Panc1 (cell line): Measurements from ENCODE around the gene PRAMEF2. TPM values are rescaled to one million over a fixed set of nuclear protein-coding genes. Genes with fewer than 3 reads are reported as not detected.
"Not testable (repeated sequence)": the region's sequence is repeated elsewhere in the genome, so short reads cannot be mapped to it uniquely, and the experiment has no call there.

ENCODE experiments used
- ATAC-seq: fragments of 200-7000 bp; cut with Tn5 transposase; 2 replicates; pipeline ENCODE4 v1.9.1; 2020; ENCODE audit warnings: mild to moderate bottlenecking, moderate library complexity
- BruUV-seq: library from RNA; stranded (reverse); fragments of 400-500 nt; replicated peaks from 2 replicates; lab custom pipeline; 2021; lab: Mats Ljungman, UMichigan
- CTCF ChIA-PET: fragments of 300-600 bp; sonication (Branson Sonifier 250); formaldehyde crosslinking; loops from one replicate; lab custom pipeline; 2022; ENCODE audit warnings: antibody characterized with exemption; lab: Charles Lee
- POLR2A ChIA-PET: fragments of 300-600 bp; sonication (Branson Sonifier 250); formaldehyde crosslinking; loops from one replicate; lab custom pipeline; 2022; ENCODE audit warnings: antibody characterized with exemption; lab: Charles Lee
- DNase-seq: peaks from one replicate; pipeline ENCODE4 v3.0.0-alpha.2; 2010; ENCODE audit warnings: low read depth, low spot score
- H3K27ac ChIP-seq: 2 replicates; pipeline ENCODE4 v1.5.1; 2011; ENCODE audit warnings: mild to moderate bottlenecking, low read length, inconsistent platforms
- H3K27me3 ChIP-seq: fragments of 200-500 bp; sonication (Bioruptor generic); 2 replicates; pipeline ENCODE4 v1.6.0; 2014; ENCODE audit warnings: low read length, inconsistent platforms; ENCODE audit not compliant: control insufficient read depth, insufficient read depth
- H3K36me3 ChIP-seq: fragments of 200-500 bp; sonication (Bioruptor generic); 2 replicates; pipeline ENCODE4 v1.5.1; 2014; ENCODE audit warnings: inconsistent platforms, mild to moderate bottlenecking, low read length, moderate library complexity; ENCODE audit not compliant: control insufficient read depth, insufficient read depth
- H3K4me1 ChIP-seq: 2 replicates; pipeline ENCODE4 v1.5.1; 2011; ENCODE audit warnings: inconsistent platforms, mild to moderate bottlenecking, low read length, moderate library complexity; ENCODE audit not compliant: control insufficient read depth, insufficient read depth
- H3K4me3 ChIP-seq, 2 experiments: 2 replicates each; pipeline ENCODE4 v1.5.1; 2011 to 2012; ENCODE audit warnings: low read depth in 2 of 2, low read length in 2 of 2, mild to moderate bottlenecking in 2 of 2, inconsistent platforms in 1 of 2, moderate library complexity in 1 of 2
- H3K9me3 ChIP-seq: fragments of 200-500 bp; sonication (Bioruptor generic); 2 replicates; pipeline ENCODE4 v1.5.1; 2014; ENCODE audit warnings: low read depth, mild to moderate bottlenecking, inconsistent platforms, low read length, moderate library complexity; ENCODE audit not compliant: control insufficient read depth, insufficient read depth
- CTCF ChIP-seq: fragments of 450-650 bp; IDR thresholded peaks from 2 replicates; pipeline ENCODE4 v1.5.1; 2017; ENCODE audit warnings: mild to moderate bottlenecking
- POLR2AphosphoS5 ChIP-seq: IDR thresholded peaks from 2 replicates; pipeline ENCODE4 v1.6.1; 2012; ENCODE audit warnings: mild to moderate bottlenecking, low read depth, low read length, moderate library complexity
- REST ChIP-seq, 2 experiments: IDR thresholded peaks; 2 replicates each; pipeline ENCODE4 v1.6.1; 2011 to 2012; ENCODE audit warnings: low read depth in 2 of 2, control low read depth in 1 of 2, low read length in 1 of 2, mild to moderate bottlenecking in 1 of 2, moderate library complexity in 1 of 2; ENCODE audit not compliant: insufficient read depth in 1 of 2
- SIN3A ChIP-seq: IDR thresholded peaks from 2 replicates; pipeline ENCODE4 v1.6.1; 2012; ENCODE audit warnings: low read depth, mild to moderate bottlenecking, low read length, moderate library complexity, borderline replicate concordance; ENCODE audit not compliant: insufficient read depth
- TCF7L2 ChIP-seq: IDR thresholded peaks from 2 replicates; pipeline ENCODE4 v1.6.1; 2011; ENCODE audit warnings: mild to moderate bottlenecking, low read depth, low read length, inconsistent platforms
- in situ Hi-C: cut with HindIII; loops from 2 replicates; pipeline ENCODE4 v1.10.0; 2016; ENCODE audit warnings: low sequenced_read_pairs, low pct_unique_long_range_greater_than_20kb
- intact Hi-C: fragments of 100-400 bp; cut with micrococcal nuclease; formaldehyde crosslinking; loops from one replicate; pipeline ENCODE4 v1.10.0; 2022; ENCODE audit not compliant: unreplicated experiment
- total RNA-seq: library from RNA; stranded (reverse); gene quantifications from one replicate; pipeline ENCODE4 v1.2.1, GENCODE V29; 2021; ENCODE audit not compliant: unreplicated experiment

The PRAMEF2 gene
- total RNA-seq, 1 experiment from 2014 or later, result not detected

- intact Hi-C loops, result no loop called here
- CTCF ChIA-PET, result no interaction called here
- no TSS peak for BruUV-seq
These were observed 45.5 kb upstream of the PRAMEF2 start for GRCh38 chr1:12811409-12811784.

DNA sequence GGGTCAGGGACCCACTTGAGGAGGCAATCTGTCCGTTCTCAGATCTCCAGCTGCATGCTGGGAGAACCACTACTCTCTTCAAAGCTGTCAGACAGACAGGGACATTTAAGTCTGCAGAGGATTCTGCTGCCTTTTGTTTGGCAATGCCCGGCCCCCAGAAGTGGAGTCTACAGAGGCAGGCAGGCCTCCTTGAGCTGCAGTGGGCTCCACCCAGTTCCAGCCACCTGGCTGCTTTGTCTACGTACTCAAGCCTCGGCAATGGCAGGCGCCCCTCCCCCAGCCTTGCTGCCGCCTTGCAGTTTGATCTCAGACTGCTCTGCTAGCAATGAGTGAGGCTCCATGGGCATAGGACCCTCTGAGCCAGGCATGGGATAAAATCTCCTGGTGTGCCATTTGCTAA lies 37.8 kb upstream of the PRAMEF2 start:
- in situ Hi-C loops, H3K36me3 ChIP-seq, intact Hi-C loops, POLR2A ChIA-PET, BruUV-seq, DNase-seq, H3K27ac ChIP-seq, H3K4me3 ChIP-seq, H3K27me3 ChIP-seq, ATAC-seq, H3K4me1 ChIP-seq, CTCF ChIA-PET, H3K9me3 ChIP-seq: not testable (repeated sequence)

More at GRCh38 chr1:12811409-12811784, 45.5 kb upstream of the PRAMEF2 start:
- Histone ChIP-seq H3K4me1 (no peaks in the 10 kb centered on the region), H3K27me3 (no peaks in the 10 kb centered on the region), H3K9me3 (no peaks in the 10 kb centered on the region), H3K36me3 (no peaks in the 10 kb centered on the region), H3K27ac (no peak overlapping the region), H3K4me3 (no peak overlapping the region)
- DNase-seq, result no peak
- POLR2A ChIA-PET, result no interaction called here
- no peak for ATAC-seq
- in situ Hi-C loops, result no loop called here
- no peak for TF ChIP-seq CTCF
- no peak for TF ChIP-seq TCF7L2
- no peak for TF ChIP-seq POLR2AphosphoS5
- no peak for TF ChIP-seq SIN3A
- no peak for TF ChIP-seq REST (IDR thresholded peaks at IDR 0.05; ENCODE audit: insufficient read depth in 1 of 2, low read depth in 2 of 2, low read length in 1 of 2)

- in situ Hi-C loops, DNase-seq, H3K36me3 ChIP-seq, BruUV-seq, H3K9me3 ChIP-seq, H3K27ac ChIP-seq, POLR2A ChIA-PET, H3K4me1 ChIP-seq, H3K4me3 ChIP-seq, ATAC-seq, H3K27me3 ChIP-seq, intact Hi-C loops: not testable (repeated sequence)
- CTCF ChIA-PET, result interaction anchor here (0.6 kb wide), 1 partner anchor 183 kb away, joined by 5 read pairs; no protein-coding TSS in a partner anchor
These were observed 25.6 kb upstream of the PRAMEF2 start, which contains the start of gene PRAMEF11 for GRCh38 chr1:12831310-12831709. Gene PRAMEF11, minus strand, starts transcription at chr1:12831410. Its CDS starts 2,621 bp downstream, at chr1:12828789.

GRCh38 chr1:12833251-12833650 lies 23.6 kb upstream of the PRAMEF2 start:
- intact Hi-C loops, DNase-seq, ATAC-seq, H3K4me3 ChIP-seq, BruUV-seq, H3K27ac ChIP-seq, H3K27me3 ChIP-seq, POLR2A ChIA-PET, H3K4me1 ChIP-seq, H3K36me3 ChIP-seq, CTCF ChIA-PET, H3K9me3 ChIP-seq, in situ Hi-C loops: not testable (repeated sequence)

DNA sequence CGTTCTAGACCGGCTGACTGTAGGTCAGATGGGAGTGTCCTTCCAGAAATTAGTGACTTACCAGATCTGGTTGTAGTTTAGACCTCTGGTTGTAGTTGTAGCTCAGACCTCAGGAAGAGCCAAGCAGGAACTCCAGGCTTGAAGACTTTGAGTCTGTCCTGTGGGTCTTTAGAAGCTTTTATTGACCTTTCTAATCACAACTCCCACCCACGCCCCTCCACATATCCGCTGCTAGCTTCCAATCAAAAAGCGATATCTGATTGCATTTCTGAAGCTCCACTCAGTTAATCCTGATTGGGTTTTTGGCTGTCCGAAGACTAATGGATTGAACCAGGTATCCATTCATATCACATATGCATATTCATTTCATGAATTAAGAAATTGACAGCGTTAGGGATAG lies 8.3 kb upstream of the PRAMEF2 start, which contains the start of gene HNRNPCL1:
Gene HNRNPCL1 (minus strand): TSS at position 101 of the 400 bp plus-strand sequence. CDS start 431 bp downstream, outside the sequence.
- CTCF ChIA-PET, in situ Hi-C loops, H3K27ac ChIP-seq, H3K4me3 ChIP-seq, H3K4me1 ChIP-seq, H3K36me3 ChIP-seq, BruUV-seq, H3K9me3 ChIP-seq, H3K27me3 ChIP-seq, DNase-seq, POLR2A ChIA-PET, intact Hi-C loops, ATAC-seq: not testable (repeated sequence)
